ENCODE measurements around the gene RNPEPL1.
A peak's percentile ranks its signal among the peaks of the same experiment; 100 is the strongest.
"Not testable (repeated sequence)": the region's sequence is repeated elsewhere in the genome, so short reads cannot be mapped to it uniquely, and the experiment has no call there.

Gene RNPEPL1

DNA sequence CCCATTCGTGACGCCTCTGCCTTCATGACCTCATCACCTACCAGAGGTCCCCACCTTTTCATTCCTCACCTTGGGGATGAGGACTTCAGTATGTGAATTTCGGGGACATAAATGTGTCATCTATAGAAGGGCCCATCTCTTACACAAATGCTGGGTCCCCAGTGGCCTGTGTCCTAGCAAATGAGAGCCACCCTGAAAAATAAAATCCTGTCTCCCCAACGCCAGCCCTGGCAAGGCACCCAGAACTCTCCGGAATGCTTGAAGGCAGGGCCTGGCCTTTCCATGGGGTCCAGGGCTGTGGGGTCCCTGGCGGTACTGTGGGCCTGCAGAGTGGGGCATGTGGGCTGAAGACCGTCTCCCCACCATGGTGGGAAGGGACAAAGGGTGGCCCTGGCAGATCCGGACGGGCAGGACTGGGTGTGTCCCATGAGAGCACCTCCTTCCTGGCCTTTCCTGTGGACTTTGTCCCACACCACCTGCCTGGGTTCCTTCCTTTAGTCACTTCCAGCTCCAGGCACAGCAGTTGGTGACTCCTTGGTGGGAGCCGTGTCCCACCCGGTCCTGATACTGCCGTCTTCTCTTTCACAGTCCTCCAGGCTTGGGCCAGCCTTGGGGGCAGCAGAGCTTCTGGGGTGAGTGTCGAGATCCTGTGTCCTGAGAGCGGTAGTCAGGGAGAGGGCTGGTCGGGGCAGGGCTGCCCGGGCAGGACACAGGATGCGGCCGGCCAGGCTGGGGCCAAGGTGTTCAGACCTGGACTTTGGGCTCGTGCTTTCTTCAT, 36.8 kb downstream of the RNPEPL1 start:
- no peak for DNase-seq
- no peak for ATAC-seq

DNA sequence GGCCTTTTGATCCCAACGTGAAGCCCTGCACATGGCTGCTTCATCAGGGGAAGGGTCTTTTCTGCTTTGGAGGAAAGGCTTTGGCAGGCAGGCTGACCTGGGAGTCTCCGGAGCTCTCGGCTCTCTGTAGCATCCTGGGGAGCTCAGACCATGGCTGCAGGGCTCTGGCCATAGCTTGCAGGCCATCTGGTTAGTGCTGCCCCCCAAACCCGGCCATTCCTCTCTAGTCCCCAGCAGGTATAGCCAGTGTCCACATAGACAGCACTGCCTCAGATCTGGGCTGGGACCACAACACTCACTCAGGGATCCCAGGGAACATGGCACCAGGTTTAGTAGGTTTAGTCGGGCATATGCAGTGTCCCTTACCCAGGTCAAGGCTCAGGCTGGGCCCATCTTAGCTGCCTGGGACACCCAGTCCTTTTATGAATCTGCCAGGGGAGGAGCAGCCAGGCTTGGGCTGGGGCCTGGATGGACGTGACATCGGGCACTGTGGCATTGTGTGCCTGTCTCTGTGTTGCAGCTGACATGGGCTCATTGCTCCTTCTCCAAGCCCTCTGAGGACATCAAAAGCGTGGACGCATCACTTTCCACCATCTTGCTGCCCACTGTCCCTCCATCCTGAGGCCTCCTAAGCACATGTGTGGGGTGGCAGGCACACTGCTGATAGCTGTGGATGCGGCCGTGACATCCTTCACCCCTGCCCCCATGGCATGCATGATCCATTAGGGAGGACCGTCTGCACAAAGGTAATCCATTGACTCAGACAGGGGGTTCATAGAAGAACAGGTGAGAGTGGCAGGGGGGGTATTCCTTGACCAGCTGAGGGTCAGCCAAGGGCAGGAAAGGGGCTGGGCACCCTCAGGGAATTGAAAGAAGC, 37.8 kb downstream of the RNPEPL1 start:
- ATAC-seq: no peak
- DNase-seq: no peak

DNA sequence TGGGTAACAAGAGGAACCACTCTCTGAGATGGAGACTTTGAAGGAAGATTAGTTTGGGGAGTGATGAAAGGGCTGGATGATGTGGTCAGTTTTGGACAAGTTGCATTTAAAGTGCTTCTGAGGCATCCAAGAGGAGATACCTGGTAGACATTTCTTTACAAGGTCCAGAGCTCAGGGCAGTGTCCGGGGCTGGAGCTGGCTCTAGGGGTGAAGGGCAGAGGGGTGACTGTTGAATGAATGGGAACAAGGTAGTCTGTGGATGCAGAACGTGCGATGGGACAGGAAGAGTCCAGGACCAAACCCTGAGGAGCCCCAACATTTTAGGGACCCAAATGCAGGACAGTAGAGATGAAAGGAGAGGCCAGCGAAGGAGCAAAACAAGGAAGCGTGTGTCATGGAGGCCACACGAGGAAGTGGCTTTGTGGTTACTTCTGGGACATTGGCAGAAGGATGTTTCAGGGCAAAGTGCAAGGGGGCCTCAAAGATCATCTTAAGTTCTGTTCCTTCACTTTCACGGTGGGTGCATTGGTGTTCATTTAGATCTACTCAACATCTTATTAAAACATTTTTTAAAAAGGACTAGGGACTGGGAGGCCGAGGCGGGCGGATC, 43.4 kb downstream of the RNPEPL1 start:
- DNase-seq (peak; percentile 22), ATAC-seq (no peak)

DNA sequence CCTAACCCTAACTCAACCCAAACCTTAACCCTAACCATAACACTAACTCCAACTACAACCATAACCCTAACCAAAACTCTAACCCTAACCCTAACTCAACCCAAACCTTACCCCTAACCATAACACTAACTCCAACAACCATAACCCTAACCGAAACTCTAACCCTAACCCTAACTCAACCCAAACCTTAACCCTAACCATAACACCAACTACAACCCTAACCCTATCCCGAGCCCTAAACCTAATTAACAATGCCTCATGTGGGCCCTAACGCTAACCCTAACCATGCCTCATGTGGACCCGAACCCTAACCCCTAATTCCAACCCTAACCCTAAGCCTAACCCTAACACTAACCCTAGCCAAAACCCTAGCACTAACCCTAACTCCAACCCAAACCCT, 45.5 kb downstream of the RNPEPL1 start:
- no peak for ATAC-seq
- no peak for DNase-seq

DNA sequence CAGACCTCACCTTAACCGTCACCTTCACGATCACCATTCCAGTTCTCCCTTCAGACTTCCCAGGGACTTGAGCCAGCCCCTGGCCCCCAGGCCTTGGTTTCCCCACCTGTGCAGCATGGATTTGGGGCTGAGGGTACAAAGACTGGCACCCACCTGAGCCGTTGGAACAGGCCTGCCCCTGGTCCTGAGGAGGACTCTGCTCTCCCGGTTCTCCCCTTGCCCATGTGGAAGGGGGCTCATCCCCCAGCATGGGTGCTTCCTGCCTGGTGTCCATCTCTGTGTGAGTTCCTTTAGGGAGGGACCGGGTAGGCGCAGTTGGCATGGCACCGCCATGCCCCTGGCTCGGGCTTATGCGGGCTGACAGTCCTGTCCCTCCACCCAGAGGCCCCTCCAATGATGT, 46.1 kb downstream of the RNPEPL1 start:
- DNase-seq: no peak
- no peak for ATAC-seq

DNA sequence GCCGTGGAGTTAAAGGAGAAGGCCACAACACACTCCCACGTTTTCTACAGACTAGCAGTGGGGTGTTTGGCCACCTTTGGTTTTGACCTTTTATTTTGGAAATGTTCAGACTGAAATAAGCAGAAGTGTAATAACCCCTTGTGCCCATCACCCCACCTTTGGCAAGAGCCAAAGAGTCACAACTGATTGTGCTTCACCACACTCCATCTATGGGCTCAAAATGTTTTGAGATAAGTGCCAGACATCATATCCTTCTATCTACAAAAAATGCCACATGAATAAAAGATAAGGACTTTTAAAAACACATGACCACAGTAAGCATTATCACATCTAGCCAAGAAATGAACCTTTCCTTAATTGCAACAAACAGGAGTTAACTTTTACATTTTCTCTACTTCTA, 47.1 kb downstream of the RNPEPL1 start:
- ATAC-seq (no peak), DNase-seq (no peak)

DNA sequence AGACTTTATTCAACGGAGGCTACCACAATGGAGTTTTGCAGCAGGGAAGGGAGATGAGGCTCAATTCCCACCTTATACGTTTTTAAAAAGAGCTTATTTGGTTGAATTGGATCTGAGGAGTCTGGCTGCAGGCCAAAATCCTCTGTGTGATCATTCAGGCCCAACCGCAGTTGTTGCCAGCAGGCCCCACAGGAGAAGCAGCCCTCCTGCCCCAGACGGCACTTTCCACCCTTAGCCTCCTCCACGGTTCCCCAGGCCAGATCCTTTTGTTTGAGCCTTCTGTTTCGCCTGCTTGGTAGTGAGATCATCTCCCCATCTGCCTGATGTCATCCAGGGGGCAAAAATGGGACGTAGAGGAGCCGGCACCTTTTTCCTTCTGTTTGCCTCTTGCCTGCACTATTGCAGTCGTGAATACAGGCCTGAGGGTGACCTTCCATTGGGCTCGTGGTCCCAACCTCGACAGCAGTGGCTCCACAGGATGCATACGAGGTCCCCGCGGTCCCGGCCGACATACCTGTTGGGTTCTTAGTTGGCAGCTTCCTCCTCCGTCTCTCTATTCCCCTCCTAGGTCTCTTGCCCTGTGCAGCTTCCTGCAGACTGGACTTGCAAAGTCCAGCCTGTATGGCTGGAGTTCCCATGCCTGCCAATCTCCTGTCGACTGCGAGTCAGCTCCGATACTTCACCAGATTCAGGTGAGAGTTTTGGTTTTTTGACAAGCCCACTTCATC, 47.7 kb downstream of the RNPEPL1 start:
- DNase-seq (no peak), ATAC-seq (no peak)

DNA sequence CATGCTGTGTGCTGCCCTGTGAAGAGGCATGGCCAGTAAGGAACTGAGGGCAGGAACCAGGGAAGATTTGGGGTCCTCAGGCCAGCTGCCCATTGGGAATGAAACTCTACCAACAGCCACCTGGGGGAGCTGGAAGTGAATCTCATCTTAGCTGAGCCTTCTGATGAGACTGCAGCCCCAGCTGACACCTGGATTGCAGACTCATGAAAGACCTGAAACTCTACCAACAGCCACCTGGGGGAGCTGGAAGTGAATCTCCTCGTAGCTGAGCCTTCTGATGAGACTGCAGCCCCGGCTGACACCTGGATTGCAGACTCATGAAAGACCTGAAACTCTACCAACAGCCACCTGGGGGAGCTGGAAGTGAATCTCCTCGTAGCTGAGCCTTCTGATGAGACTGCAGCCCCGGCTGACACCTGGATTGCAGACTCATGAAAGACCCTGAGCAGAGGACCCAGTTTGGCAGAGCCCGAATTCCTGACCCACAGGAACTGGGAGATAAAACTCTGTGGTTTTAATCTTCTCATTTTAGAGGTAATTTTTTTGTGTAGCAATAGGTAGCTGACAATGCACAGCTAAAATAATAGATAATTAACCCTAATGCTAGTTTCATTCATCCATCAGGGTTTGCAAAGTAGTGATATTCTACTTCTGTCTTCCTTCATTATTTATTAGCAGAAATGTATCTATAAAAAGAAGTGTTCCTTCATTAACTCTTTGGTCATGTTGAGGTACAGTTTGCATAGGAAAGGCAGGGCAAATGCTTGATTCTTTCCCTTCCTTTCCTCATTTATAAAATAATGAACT, 48.8 kb downstream of the RNPEPL1 start:
- ATAC-seq, DNase-seq: not testable (repeated sequence)

DNA sequence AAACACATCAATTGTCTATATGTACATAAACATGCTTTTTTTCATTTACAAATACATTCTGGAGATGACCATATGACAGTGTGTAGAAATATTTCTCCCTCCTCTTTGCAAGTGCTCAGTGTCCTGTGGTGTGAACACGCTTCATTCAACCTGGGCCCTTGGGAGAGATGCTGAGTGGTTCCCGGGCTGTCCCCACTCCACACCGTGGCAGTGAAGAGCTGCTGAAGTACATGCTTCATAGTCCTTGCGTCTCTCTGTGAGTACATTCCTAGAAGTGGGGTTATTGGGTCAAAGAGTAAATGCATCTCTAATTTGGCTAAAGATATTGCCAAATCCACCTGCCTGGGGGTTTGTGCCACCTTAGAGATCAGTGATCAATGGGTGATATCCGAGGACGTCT, 50.5 kb downstream of the RNPEPL1 start:
- no peak for DNase-seq
- no peak for ATAC-seq

DNA sequence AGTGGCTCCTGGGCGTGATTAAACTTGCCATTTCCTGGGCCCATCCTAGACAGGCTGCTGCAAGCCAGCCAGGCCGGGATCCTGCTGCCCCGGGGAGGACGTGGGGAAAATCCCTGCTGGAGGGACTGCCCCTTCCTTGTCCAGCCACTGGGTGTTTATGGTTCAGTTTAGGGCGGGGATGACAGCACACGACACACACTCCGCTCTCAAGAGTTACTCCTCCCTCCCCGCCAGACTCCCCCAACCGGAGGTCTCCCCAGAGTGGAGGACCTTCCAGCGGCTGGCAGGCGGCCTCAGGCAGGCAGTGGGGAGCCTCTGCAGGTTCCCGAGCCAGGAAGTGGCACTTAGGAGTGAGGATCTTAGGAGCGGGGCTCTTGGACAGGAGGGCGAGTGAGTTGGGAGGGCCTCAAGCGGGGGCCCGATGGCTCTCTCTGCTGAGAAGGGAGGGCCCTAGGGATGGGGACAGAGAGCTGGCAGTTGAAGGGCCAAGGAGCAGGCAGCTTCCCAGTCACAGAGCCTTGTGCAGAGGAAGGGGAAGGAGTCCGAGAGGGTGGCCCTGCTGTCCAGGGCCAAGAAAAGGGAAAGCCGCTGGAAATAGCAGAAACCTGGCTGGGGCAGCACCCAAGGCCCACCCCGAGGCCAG, 51.3 kb downstream of the RNPEPL1 start:
- DNase-seq: no peak

DNA sequence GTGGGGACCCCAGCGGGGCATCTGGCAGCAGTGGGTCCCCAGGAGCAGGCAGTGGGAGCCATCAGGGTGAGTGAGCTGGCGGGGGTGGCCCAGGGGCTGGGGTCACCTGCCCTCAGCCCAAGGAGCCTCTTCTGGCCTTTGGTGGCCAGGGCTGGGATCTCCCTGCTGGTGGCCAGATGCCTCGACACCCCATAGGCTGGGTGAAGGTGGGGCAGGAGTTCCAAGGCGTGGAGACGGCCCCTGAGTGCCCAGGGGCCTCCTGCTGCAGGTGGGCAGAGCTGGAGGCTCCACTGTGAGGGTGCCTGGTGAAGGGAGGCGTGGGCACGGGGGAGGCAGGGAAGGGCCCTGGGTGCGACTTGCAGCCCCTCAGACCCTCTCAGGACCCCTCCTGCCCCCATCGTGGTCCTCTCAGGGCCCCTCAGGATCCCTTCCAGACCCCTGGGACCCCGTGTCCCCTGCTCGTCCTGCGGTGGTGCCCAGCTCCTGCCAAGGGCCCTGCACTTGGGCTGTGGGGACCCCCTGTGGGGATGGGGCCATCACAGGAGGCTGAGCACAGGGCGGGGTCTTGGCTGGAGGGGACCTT, 52.0 kb downstream of the RNPEPL1 start:
- no peak for ATAC-seq
- no peak for DNase-seq

More for the DNA sequence above, 51.3 kb downstream of the RNPEPL1 start:
- no peak for ATAC-seq

DNA sequence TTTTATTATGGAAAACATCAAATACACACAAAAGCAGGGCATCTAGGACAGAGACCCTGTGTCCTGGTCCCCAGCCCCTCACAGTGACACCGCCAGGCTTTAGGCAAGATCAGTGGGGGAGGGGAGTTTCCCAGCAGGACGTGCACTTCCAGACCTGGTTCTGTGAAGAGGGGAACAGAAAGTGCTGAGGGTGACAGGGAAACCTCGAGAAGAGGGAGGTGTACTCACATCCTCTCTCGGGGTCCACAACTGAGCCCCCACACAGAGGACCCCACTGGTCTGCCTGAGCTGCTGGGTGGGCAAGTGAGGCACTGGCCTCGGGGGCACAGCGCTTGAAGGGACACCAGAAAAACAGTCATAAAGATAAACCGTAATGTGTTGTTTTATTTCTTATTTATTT, 52.6 kb downstream of the RNPEPL1 start:
- ATAC-seq: no peak
- DNase-seq: peak; percentile 21

DNA sequence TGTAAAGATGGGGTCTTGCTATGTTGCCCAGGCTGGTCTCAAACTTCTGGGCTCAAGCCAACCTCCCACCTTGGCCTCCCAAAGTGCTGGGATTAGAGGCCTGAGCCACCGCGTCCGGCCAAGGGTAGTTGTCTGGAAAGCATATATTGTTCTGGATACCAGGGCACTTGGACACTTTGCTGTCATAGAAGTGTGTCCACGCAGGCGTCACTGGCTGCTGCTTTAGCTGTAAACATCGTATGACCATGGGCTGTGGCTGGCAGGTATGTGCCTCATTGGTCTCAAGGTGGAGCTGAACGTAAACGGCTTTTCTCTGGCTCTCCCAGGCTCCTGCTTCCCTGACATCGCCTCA, 53.8 kb downstream of the RNPEPL1 start:
- peak; percentile 24 for DNase-seq
- ATAC-seq: no peak

DNA sequence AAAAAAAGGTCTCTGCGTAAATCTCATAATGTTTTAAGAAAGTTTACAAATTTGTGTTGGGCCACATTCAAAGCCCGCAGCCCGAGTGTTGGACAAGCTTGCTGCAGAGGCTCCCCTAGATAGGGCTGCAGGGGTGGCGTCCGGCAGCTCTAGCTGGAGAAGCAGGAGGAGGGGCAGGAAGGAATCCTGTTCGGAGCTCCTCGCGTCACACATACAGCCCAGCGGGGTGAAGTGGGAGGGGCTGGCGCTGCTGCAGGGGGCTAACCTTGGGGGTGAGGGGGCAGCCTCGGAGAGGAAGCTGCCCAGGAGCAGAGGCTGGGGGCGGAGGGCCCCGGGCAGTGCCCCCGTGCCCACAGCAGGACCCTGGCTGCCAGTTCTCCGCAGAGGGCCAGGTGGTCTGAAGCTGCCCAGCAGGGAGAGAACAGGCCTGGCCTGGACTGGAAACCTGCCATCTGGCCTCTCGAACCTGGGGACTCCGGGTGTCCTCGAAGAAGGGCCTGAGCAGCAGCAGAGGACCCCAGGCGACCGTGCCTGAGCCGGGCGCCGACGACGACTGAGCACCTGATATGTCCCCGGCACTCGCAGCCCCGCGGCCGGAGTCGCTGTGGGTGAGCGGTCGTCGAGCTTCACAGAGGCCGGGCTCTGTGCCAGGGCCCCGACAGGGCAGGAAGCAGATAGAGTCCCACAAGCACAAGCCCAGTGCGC, 54.4 kb downstream of the RNPEPL1 start:
- DNase-seq (peak; percentile 38), ATAC-seq (no peak)

DNA sequence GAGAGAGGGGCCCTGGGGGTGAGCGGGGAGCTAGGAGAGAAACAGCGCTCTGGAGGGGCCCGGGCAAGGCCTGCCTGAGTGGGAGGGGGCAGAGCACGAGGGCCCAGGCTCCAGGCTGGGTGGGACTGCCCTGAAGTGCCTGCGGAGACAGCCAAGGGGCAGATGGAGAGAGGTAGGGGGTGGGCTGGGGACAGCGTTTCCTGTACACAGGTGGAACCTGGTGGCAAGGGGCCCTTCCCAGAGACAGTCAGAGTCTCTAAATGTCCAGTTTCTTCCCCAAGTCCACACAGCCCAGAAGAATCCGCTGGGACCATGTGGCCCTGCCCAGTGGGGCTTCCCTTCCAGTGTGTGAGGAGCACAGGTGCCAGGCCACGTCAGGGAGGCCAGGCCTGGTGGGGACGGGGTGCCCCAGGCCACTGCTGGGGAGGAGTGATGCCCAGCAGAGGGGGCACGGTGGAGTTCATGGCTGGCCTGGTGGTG, 55.3 kb downstream of the RNPEPL1 start:
- no peak for DNase-seq
- ATAC-seq: no peak

DNA sequence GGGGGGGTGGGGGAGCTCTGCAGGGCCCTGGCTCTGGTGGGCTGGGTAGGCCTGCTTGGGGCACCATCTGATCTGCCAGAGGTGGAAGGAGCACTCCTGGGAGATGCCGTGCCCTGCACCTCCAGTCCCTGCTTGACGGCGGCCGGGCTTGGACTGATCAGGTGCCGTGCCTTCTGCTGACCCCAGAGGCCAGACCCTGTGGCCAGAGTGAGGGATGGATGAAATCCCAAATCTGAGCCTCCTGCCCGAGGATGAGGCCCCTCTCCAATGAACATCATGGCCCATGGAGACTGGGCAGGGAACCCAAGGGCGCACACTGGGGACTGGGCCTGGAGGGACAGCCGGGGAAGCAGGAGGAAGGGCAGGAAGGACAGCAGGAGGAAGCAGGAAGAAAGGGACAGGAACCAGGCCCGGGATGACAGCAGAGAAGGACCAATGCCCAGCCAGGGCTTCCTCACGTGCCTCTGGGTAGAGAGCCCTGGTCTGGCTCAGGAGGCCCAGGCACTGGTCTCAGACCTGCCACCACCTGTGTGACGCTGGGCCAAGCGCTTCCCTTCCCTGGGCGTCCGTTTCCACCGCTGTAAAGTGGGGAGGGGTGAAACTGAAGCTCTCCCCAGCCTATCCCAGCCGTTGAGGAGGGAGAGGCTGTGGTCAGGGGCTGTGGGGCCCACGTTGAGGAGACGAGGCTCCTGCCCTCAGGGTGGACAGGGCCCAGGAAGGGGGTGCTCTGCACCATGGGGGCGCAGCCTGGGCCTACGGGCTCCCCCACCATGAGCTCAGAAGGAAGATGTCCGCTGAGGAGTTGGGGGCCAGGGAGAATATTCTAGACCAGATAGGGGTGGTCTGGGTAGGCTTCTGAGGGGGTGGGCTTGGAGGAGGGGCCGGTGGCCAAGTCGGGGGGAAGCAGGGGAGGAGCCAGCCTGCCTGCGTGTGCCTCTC, 56.0 kb downstream of the RNPEPL1 start:
- ATAC-seq (no peak), DNase-seq (peak; percentile 25)

DNA sequence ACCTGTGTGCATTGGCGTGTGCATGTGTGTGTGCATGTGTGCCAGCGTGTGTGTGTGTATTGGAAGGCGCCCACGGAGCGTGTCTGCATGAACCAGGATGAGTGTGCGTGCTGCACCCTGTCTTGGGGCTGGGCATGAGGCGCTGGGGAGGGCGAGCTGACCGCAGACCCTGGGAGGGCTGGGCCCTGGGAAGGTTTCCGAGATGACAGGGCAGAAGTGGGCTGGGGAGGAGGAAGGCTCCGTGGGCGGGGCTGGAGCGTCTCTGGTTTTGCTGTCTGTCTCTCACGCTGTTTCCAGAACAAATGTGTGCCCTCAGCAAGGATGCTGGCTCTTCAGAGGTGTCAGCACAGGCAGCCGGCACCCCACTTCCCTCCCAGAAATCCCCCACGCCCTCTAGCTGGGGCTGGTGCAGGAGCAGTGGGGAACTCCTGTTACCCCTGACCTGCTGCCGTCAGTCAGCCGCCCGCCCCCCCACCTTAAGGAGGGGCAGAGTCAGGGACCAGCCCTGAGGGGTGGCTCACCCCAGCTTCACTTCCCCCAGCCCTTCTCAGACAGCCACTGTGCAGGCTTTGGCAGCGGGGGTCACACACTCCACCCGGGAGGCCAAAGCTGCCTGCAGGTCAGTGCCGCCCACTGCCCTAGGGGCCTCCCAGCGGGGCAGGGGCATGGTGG, 56.8 kb downstream of the RNPEPL1 start, which contains the start of gene GPR35:
Gene GPR35, plus strand, starts transcription at position 531 of the 672 bp plus-strand sequence. CDS start 4,473 bp downstream, outside the sequence.
- ATAC-seq (peak; percentile 61), DNase-seq (peak; percentile 88)

Data from stimulated activated naive CD8-positive, alpha-beta T cell treated with anti-CD3 and anti-CD28 coated beads, Interleukin-15, Interleukin-2, amounts not matched to agents 100 U/mL and 50 U/mL, for 24 hours (primary cell).